Measurements from ENCODE around the gene APOL5. TPM values are rescaled to one million over a fixed set of nuclear protein-coding genes. Genes with fewer than 3 reads are reported as not detected.

APOL5 gene
- total RNA-seq, 1 donor from 2014 or later: not detected

GRCh38 chr22:35711336-35711735, 6.3 kb upstream of the APOL5 start:
- no peak for DNase-seq (ENCODE audit: low read depth)
- H3K4me3 ChIP-seq (ENCODE audit: low read depth, low read length): no peak overlapping the region
- no peak for TF ChIP-seq CTCF (conservative IDR thresholded peaks at IDR 0.05; ENCODE audit: low read depth, low read length)

GRCh38 chr22:35712672-35713071, 5.0 kb upstream of the APOL5 start:
- DNase-seq (ENCODE audit: low read depth): no peak
- H3K4me3 ChIP-seq (ENCODE audit: low read depth, low read length): no peak overlapping the region
- TF ChIP-seq CTCF (conservative IDR thresholded peaks at IDR 0.05; ENCODE audit: low read depth, low read length): no peak

- H3K4me3 ChIP-seq (ENCODE audit: low read depth, low read length): no peak overlapping the region
- no peak for TF ChIP-seq CTCF (conservative IDR thresholded peaks at IDR 0.05; ENCODE audit: low read depth, low read length)
- DNase-seq (ENCODE audit: low read depth): no peak
Measured at GRCh38 chr22:35719212-35719875, 1.7 kb downstream of the APOL5 start.

- DNase-seq (ENCODE audit: low read depth): no peak
- no peak for TF ChIP-seq CTCF (conservative IDR thresholded peaks at IDR 0.05; ENCODE audit: low read depth, low read length)
- no peak overlapping the region for H3K4me3 ChIP-seq (ENCODE audit: low read depth, low read length)
Measured at GRCh38 chr22:35721960-35722359, 4.3 kb downstream of the APOL5 start.

GRCh38 chr22:35725521-35725920, 7.8 kb downstream of the APOL5 start:
- no peak for DNase-seq (ENCODE audit: low read depth)
- no peak overlapping the region for H3K4me3 ChIP-seq (ENCODE audit: low read depth, low read length)
- TF ChIP-seq CTCF (conservative IDR thresholded peaks at IDR 0.05; ENCODE audit: low read depth, low read length): no peak

GRCh38 chr22:35726398-35726797, 8.7 kb downstream of the APOL5 start:
- TF ChIP-seq CTCF (conservative IDR thresholded peaks at IDR 0.05; ENCODE audit: low read depth, low read length): no peak
- no peak overlapping the region for H3K4me3 ChIP-seq (ENCODE audit: low read depth, low read length)
- no peak for DNase-seq (ENCODE audit: low read depth)

GRCh38 chr22:35726933-35727332, 9.3 kb downstream of the APOL5 start:
- TF ChIP-seq CTCF (conservative IDR thresholded peaks at IDR 0.05; ENCODE audit: low read depth, low read length): no peak
- no peak for DNase-seq (ENCODE audit: low read depth)
- no peak overlapping the region for H3K4me3 ChIP-seq (ENCODE audit: low read depth, low read length)
